Brain microvascular endothelial cell (primary cell): ENCODE measurements around the gene LIMS2.

Source experiments
- DNase-seq: peaks from one replicate; pipeline ENCODE4 v3.0.0-alpha.2; 2020
- H3K27ac ChIP-seq: fragments of 250-450 bp; sonication (Bioruptor Pico); 2 replicates; pipeline ENCODE4 v1.5.1; 2020; ENCODE audit warnings: mild to moderate bottlenecking, moderate library complexity
- H3K27me3 ChIP-seq: fragments of 250-450 bp; sonication (Bioruptor Pico); replicated peaks from 2 replicates; pipeline ENCODE4 v1.5.1; 2020; ENCODE audit warnings: mild to moderate bottlenecking
- H3K36me3 ChIP-seq: fragments of 250-450 bp; sonication (Bioruptor Pico); replicated peaks from 2 replicates; pipeline ENCODE4 v1.5.1; 2020; ENCODE audit warnings: mild to moderate bottlenecking
- H3K4me3 ChIP-seq: 2 replicates; pipeline ENCODE4 v1.5.1; 2011; ENCODE audit warnings: low read depth, mild to moderate bottlenecking, control low read depth, low read length, moderate library complexity
- CTCF ChIP-seq: IDR thresholded peaks from 2 replicates; pipeline ENCODE4 v1.5.1; 2011; ENCODE audit warnings: low read depth, mild to moderate bottlenecking, moderate library complexity, low read length, control low read depth, inconsistent platforms; ENCODE audit errors: missing control alignments
- in situ Hi-C: cut with HindIII; loops from 2 replicates; pipeline ENCODE4 v1.10.0; 2017; ENCODE audit warnings: low sequenced_read_pairs, low pct_ligation_motif_present

LIMS2 gene

GRCh38 chr2:127633556-127634065 lies 41.7 kb downstream of the LIMS2 start:
- TF ChIP-seq CTCF: no peak
- H3K27ac ChIP-seq: no peak overlapping the region
- in situ Hi-C loops: no loop called here

GRCh38 chr2:127632592-127633489 lies 42.5 kb downstream of the LIMS2 start:
- TF ChIP-seq CTCF: no peak
- H3K27me3 ChIP-seq: no peaks in the 10 kb centered on the region
- H3K4me3 ChIP-seq: no peak overlapping the region
- no peak overlapping the region for H3K27ac ChIP-seq
- no peak for DNase-seq
- no peaks in the 10 kb centered on the region for H3K36me3 ChIP-seq
- in situ Hi-C loops: no loop called here

More at GRCh38 chr2:127633556-127634065, 41.7 kb downstream of the LIMS2 start:
- Histone ChIP-seq H3K4me3 (no peak overlapping the region), H3K27me3 (no peaks in the 10 kb centered on the region), H3K36me3 (no peaks in the 10 kb centered on the region)
- no peak for DNase-seq

- DNase-seq: no peak
- no peak overlapping the region for H3K27ac ChIP-seq
- TF ChIP-seq CTCF: no peak
- in situ Hi-C loops: no loop called here
- H3K27me3 ChIP-seq: no peaks in the 10 kb centered on the region
- no peak overlapping the region for H3K4me3 ChIP-seq
- no peaks in the 10 kb centered on the region for H3K36me3 ChIP-seq
These were observed 43.2 kb downstream of the LIMS2 start for GRCh38 chr2:127631997-127632581.

GRCh38 chr2:127631541-127631996 lies 43.8 kb downstream of the LIMS2 start:
- H3K4me3 ChIP-seq: no peak overlapping the region
- no peaks in the 10 kb centered on the region for H3K36me3 ChIP-seq
- DNase-seq: no peak
- no peak for TF ChIP-seq CTCF
- no peak overlapping the region for H3K27ac ChIP-seq
- H3K27me3 ChIP-seq: no peaks in the 10 kb centered on the region
- in situ Hi-C loops: no loop called here

- no peak overlapping the region for H3K27ac ChIP-seq
These were observed 44.3 kb downstream of the LIMS2 start for GRCh38 chr2:127630864-127631540.

More at GRCh38 chr2:127630864-127631540, 44.3 kb downstream of the LIMS2 start:
- Histone ChIP-seq H3K27me3 (no peaks in the 10 kb centered on the region), H3K36me3 (no peaks in the 10 kb centered on the region), H3K4me3 (no peak overlapping the region)
- TF ChIP-seq CTCF: no peak
- DNase-seq: no peak
- in situ Hi-C loops: no loop called here
